ENCODE results near the gene SRC.

The SRC gene

DNA sequence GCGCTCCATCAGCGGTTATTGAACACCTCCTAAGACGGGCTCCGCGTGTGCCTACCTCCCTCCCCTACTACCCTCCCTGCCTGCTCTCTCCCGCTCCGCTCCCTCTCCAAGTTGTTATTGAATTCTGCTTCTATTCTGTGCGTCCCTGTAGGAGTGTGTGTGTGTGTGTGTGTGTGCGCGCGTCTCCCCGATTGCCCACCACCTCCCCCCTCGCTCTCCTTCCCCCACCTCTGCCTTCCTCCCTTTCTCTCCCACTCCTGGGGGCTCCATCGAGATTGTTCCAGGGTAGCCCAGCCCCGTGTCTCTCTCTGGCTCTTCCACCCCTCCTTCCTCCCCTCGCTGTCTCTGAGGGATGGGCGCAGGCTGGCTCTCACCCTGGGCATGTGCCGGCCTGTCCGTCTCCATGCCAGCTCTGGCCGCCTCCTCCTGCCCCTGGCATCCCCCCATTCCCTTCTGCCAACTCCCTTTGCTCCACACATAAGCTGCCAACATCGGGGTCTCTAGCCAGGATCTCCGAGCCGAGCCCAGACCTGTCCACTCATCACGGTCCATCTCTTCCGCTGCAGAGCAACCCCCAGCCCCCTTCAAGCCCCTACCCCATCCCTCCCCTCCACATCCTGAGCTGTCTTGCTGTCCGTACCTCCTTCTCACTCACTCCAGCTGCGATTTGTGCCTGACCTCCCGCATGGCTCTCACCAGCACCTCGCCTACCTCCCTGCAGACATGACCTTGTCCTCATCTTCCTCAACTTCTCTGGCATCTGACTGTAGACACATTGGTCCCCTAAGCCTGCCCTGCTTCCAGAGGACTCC lies 68.5 kb downstream of the SRC start:
- TF ChIP-seq, protein P1, sequence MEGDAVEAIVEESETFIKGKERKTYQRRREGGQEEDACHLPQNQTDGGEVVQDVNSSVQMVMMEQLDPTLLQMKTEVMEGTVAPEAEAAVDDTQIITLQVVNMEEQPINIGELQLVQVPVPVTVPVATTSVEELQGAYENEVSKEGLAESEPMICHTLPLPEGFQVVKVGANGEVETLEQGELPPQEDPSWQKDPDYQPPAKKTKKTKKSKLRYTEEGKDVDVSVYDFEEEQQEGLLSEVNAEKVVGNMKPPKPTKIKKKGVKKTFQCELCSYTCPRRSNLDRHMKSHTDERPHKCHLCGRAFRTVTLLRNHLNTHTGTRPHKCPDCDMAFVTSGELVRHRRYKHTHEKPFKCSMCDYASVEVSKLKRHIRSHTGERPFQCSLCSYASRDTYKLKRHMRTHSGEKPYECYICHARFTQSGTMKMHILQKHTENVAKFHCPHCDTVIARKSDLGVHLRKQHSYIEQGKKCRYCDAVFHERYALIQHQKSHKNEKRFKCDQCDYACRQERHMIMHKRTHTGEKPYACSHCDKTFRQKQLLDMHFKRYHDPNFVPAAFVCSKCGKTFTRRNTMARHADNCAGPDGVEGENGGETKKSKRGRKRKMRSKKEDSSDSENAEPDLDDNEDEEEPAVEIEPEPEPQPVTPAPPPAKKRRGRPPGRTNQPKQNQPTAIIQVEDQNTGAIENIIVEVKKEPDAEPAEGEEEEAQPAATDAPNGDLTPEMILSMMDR (IDR thresholded peaks at IDR 0.05; ENCODE audit: low read depth, low read length): no peak
- DNase-seq: no peak
- H3K27ac ChIP-seq: no peak overlapping the region
- H3K9me3 ChIP-seq (ENCODE audit: severe bottlenecking): no peaks in the 10 kb centered on the region
- no peak overlapping the region for H3K4me3 ChIP-seq (ENCODE audit: low read depth, low read length)
- H3K27me3 ChIP-seq (ENCODE audit: insufficient read depth, low read depth, severe bottlenecking): no peaks in the 10 kb centered on the region
- no peaks in the 10 kb centered on the region for H3K36me3 ChIP-seq

DNA sequence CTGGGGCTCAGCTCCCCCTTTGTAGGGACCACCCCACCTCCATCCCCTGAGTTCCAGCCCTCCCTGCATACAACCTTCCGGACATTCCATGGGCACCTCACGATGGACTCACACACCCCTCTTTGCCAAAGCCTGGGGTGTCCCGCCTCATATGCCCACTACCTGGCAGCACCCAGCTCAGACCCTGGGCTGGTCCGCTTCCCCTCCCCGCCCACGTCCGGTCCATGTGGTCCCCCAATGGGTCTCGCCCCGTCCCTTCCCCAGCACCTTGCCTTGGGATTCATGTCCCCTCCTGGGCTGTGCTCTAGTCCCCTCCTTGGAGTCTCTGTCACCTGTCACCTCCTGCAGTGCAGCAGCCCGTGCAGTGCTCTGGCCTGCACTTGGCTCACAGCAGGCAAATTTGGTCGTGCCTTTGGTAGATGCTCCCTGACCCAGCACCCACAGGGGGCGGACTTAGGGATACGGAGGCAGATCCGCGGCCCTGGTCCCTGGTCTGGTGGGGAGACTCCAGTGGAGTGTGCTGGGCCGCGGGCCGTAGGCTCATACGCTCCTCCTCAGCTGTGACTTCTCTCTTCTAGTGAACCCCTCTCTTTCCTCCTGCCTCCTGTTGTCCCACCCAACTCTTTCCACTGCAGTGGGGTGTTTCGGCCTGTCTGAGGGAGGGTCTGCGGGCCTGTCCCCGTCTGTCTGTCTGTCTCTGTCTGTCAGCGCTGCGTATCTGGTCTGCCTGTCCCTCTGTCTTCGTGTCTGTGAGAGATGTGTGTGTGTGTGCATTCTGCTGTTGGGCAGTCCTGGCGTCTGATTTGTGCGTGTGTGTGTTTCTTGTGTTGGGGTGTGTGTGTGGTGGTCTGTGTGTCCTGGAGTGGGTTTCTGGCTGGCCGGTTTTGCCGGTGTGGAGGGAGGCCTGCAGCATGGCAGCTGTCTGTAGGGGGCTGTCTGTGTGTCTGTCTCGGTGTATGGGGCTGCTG lies 69.5 kb downstream of the SRC start:
- H3K36me3 ChIP-seq: no peaks in the 10 kb centered on the region
- H3K4me3 ChIP-seq (ENCODE audit: low read depth, low read length): no peak overlapping the region
- no peak for DNase-seq
- H3K9me3 ChIP-seq (ENCODE audit: severe bottlenecking): no peaks in the 10 kb centered on the region
- no peaks in the 10 kb centered on the region for H3K27me3 ChIP-seq (ENCODE audit: insufficient read depth, low read depth, severe bottlenecking)
- H3K27ac ChIP-seq: no peak overlapping the region
- TF ChIP-seq, protein P1 (IDR thresholded peaks at IDR 0.05; ENCODE audit: low read depth, low read length): no peak

DNA sequence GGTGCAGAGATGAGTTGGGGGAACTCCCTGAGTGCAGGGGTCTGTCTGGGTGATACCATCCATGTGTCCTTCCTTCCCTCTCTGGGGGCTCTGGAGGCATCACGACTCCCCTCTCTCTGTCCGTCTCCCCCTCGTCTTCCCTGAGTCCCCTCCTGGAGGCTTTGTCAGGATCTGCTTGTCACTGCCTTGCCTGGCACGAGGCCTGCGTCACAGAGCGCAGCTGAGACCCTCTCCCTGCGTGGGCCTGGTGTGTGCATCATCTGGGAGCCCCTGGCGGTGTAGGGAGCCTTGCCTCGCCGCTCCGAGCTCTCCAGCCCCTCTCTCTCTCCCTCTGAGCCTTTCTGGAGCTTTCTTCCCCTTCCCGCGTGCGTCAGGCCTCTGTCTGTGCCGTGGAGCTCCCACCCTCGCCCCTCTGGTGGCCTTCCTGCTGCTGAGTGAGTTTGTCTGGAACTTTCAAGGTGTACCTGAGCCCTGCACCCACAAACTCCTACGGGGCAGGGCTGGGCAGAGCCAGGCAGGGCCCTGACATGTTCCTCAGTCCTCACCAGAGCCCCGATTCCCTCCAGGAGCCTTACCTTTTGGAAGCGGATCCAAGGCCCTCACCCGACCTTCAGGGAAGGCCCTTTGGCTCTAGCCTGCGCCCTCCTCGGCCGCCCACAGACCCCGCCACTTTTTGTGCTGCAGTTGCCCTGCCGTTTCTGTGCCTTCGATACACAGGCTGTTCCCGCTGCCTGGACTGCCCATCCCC lies 70.3 kb downstream of the SRC start:
- Histone ChIP-seq H3K9me3 (ENCODE audit: severe bottlenecking) (no peaks in the 10 kb centered on the region), H3K4me3 (ENCODE audit: low read depth, low read length) (no peak overlapping the region), H3K36me3 (no peaks in the 10 kb centered on the region), H3K27ac (no peak overlapping the region), H3K27me3 (ENCODE audit: insufficient read depth, low read depth, severe bottlenecking) (no peaks in the 10 kb centered on the region)
- TF ChIP-seq, protein P1 (IDR thresholded peaks at IDR 0.05; ENCODE audit: low read depth, low read length): no peak
- DNase-seq: no peak

DNA sequence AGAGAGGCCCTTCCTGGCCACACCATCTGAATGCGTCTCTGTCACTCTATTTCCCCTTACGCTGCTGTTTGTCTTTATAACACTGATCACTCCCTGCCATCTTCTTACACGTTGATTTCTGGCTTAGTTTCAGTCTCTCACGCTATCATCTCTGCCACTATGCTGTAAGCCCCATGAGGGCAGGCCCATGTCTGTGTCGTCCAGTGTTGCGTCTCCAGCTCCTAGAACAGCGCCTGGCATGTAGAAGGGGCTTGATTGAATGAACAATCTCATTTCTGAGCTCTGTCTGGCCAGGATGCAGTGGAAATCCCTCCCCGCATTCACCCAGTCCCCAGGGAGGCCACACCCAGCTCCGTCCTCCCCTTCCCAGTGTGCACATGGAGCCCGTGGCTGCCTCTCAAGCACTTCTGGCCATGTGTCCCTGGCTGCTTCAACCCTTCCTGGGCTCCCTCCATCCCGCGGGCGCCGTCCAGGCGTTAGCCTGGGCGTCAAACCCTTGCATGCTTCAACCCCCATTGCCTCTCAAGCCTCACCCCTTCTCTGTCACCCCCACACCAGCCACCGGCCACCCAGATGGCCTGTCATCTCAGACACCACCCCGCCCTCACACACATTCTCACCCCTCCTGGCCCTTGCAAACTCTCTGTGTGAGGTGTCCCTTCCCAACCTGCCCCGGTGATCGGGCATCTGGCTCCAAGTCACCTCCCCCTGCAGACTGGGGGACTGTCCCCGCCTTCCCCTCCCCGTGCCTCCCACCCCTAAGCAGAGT lies 71.1 kb downstream of the SRC start:
- H3K9me3 ChIP-seq (ENCODE audit: severe bottlenecking): no peaks in the 10 kb centered on the region
- H3K36me3 ChIP-seq: no peaks in the 10 kb centered on the region
- H3K4me3 ChIP-seq (ENCODE audit: low read depth, low read length): no peak overlapping the region
- DNase-seq: no peak
- TF ChIP-seq, protein P1 (IDR thresholded peaks at IDR 0.05; ENCODE audit: low read depth, low read length): no peak
- no peak overlapping the region for H3K27ac ChIP-seq
- H3K27me3 ChIP-seq (ENCODE audit: insufficient read depth, low read depth, severe bottlenecking): no peaks in the 10 kb centered on the region

Measured in WERI-Rb-1 (cell line).